ENCODE measurements around the gene VIPAS39.

Gene VIPAS39

DNA sequence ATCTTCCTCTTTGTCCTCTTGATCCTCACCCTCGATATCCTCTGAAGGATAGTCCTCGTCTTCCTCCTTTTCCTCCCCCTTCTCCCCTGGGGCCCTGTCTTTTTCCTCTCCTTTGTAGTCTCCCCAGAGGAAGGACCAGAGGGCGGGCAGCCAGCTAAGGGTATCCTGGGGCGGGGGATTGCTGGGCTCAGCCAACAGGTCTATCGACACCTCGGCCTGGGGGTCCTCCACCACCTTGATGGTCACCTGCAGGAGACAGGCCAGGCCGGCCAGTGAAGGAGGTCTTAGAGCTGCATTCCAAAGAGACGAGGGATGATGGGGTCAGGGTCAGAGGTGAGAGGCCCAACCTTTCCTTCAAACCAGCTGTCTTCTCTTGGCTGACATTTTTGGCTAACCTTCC, 25.0 kb upstream of the VIPAS39 start:
- no peak for DNase-seq (ENCODE audit: low read depth)
- TF ChIP-seq CTCF (conservative IDR thresholded peaks at IDR 0.05; ENCODE audit: low read depth, low read length): no peak

DNA sequence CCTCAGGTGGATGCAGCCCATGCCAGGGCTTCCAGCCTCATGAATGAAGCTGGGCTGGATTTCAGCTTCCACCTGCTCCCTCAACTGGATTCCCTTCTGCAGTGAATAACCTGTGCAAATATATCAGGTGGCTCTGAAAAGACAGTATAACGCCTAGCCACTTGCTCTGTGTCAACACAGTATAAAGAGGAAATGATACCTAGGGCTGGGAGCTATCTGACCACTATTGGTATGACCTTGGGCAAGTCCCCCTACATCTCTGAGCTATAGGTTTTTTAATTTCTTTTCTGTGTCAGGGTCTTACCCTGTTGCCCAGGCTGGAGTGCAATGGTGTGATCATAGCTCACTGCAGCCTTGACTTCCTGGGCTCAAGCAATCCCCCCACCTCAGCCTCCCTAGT, 21.4 kb upstream of the VIPAS39 start:
- DNase-seq (ENCODE audit: low read depth): no peak
- H3K4me3 ChIP-seq (ENCODE audit: low read depth, low read length): no peak overlapping the region
- TF ChIP-seq CTCF (conservative IDR thresholded peaks at IDR 0.05; ENCODE audit: low read depth, low read length): no peak

More for the DNA sequence above, 25.0 kb upstream of the VIPAS39 start:
- no peak overlapping the region for H3K4me3 ChIP-seq (ENCODE audit: low read depth, low read length)

DNA sequence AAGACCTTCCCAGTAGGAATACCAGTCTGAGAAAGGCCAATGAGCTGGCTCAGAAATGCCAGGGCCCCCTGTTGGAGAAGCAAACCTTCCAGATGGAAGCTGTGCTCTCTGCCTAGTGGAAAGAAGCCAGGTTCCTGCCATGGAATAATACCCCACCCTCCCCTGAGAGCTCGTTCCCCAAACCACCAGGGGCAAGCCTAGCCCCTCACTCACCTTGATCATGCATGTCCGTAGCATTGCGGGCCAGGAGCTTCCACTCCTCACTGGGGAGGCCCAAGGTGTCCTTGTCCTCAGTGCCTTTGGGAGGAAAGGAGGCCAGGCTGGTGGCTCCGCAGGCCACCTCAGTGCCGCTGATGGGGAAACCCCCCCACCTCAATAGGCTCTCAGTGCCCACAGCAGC, 20.6 kb upstream of the VIPAS39 start:
- no peak overlapping the region for H3K4me3 ChIP-seq (ENCODE audit: low read depth, low read length)
- TF ChIP-seq CTCF (conservative IDR thresholded peaks at IDR 0.05; ENCODE audit: low read depth, low read length): no peak
- DNase-seq (ENCODE audit: low read depth): no peak

DNA sequence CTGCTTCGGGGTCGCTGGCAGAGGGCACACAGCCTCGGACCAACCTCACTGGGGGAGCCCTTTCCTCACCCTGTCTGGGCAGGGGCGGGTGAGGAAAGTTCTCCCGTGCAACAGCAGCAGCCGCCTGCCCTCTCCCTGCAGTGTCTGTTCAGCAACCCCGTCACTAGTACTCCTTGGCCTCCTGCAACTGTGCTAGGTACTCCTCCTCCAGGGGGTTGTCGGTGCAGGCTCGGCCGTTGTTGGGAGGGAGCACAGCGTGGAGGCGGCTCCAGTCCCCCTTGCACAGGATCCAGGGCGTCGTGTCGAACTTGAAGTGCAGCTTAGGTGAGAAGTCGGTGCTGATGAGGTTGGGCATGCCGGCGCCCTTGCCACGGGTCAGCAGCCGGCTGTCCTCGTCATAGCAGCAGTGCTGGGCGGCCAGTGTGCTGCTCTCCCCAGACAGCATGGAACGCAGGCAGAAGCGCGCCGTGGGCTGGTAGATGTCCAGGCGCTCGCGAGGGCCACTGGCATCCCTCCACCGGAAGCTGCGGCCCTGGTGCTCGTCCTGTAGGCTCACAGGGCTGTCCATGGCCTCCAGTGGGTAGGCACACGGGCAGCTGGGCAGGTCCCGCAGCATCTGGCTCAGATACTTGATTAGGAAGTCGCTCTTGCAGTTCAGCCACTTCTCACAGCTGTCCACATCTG, 18.2 kb upstream of the VIPAS39 start:
- H3K4me3 ChIP-seq (ENCODE audit: low read depth, low read length): no peak overlapping the region
- no peak for TF ChIP-seq CTCF (conservative IDR thresholded peaks at IDR 0.05; ENCODE audit: low read depth, low read length)
- no peak for DNase-seq (ENCODE audit: low read depth)

DNA sequence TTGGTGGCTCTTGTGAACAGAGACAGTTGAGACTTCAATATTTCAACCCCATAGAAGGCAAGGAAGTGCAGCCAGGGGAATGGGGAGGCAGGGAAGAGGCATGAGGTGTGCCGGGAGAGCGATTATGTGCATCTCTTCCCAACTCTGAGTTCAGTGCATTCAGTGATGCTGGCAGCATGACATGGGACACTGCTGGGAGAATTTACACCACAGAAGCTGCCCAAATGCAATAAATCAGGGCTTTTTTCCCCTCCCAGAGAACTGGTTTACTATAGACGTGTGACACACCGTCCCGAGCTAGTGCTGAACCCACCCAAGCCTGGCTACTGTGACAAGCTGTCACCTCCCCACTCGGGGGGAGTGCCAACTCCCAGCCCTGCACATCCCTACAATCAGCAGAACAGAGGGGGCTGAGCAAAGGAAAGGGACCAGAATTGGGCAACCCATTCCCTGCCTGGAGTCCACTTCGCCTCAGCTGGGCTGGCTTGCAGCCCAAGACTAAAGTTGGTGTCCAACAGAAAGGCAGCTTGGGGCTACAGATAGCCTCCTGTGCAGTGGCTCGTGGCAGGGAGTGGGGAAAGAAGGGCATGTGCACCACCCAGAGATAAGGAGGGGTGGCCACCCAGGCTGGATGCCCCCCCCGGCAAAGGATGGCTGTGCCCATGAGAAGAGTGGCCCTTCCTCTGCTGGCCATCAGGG, 17.2 kb upstream of the VIPAS39 start:
- H3K4me3 ChIP-seq (ENCODE audit: low read depth, low read length): no peak overlapping the region
- TF ChIP-seq CTCF (conservative IDR thresholded peaks at IDR 0.05; ENCODE audit: low read depth, low read length): no peak
- no peak for DNase-seq (ENCODE audit: low read depth)

GRCh38 chr14:77473921-77474320, 16.5 kb upstream of the VIPAS39 start:
- TF ChIP-seq CTCF (conservative IDR thresholded peaks at IDR 0.05; ENCODE audit: low read depth, low read length): no peak
- no peak overlapping the region for H3K4me3 ChIP-seq (ENCODE audit: low read depth, low read length)
- DNase-seq (ENCODE audit: low read depth): no peak

Measured in choroid plexus epithelial cell (primary cell).